GM18951 (cell line): Measurements from ENCODE around the gene DSP.

Experiments
- POLR2A ChIP-seq: IDR thresholded peaks from 4 replicates; pipeline ENCODE4 v1.6.1; 2011; ENCODE audit warnings: mild to moderate bottlenecking; ENCODE audit not compliant: insufficient read length, insufficient read depth; ENCODE audit errors: extremely low read depth
- in situ Hi-C: fragments of 300-500 bp; cut with MboI; formaldehyde crosslinking; loops from one replicate; pipeline ENCODE4 v1.12.0; 2022; ENCODE audit warnings: low sequenced_read_pairs, mixed read lengths, inconsistent platforms; ENCODE audit not compliant: unreplicated experiment

Gene DSP

GRCh38 chr6:7580537-7580926, 39.1 kb downstream of the DSP start:
- in situ Hi-C loops = no loop called here
- TF ChIP-seq POLR2A = no peak

DNA sequence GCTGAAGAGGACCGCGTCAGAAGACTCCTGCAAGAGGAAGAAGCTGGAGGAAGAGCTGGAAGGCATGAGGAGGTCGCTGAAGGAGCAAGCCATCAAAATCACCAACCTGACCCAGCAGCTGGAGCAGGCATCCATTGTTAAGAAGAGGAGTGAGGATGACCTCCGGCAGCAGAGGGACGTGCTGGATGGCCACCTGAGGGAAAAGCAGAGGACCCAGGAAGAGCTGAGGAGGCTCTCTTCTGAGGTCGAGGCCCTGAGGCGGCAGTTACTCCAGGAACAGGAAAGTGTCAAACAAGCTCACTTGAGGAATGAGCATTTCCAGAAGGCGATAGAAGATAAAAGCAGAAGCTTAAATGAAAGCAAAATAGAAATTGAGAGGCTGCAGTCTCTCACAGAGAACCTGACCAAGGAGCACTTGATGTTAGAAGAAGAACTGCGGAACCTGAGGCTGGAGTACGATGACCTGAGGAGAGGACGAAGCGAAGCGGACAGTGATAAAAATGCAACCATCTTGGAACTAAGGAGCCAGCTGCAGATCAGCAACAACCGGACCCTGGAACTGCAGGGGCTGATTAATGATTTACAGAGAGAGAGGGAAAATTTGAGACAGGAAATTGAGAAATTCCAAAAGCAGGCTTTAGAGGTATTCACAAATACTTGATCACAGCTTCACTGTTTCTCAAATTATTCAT, 39.6 kb downstream of the DSP start:
- in situ Hi-C loops = no loop called here

DNA sequence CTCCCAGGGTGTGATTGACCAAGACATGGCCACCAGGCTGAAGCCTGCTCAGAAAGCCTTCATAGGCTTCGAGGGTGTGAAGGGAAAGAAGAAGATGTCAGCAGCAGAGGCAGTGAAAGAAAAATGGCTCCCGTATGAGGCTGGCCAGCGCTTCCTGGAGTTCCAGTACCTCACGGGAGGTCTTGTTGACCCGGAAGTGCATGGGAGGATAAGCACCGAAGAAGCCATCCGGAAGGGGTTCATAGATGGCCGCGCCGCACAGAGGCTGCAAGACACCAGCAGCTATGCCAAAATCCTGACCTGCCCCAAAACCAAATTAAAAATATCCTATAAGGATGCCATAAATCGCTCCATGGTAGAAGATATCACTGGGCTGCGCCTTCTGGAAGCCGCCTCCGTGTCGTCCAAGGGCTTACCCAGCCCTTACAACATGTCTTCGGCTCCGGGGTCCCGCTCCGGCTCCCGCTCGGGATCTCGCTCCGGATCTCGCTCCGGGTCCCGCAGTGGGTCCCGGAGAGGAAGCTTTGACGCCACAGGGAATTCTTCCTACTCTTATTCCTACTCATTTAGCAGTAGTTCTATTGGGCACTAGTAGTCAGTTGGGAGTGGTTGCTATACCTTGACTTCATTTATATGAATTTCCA, 43.9 kb downstream of the DSP start:
- in situ Hi-C loops = no loop called here

More for the DNA sequence above, 39.6 kb downstream of the DSP start:
- TF ChIP-seq POLR2A = no peak

GRCh38 chr6:7587631-7588100, 46.2 kb downstream of the DSP start:
- in situ Hi-C loops = no loop called here
- TF ChIP-seq POLR2A = no peak

More for the DNA sequence above, 43.9 kb downstream of the DSP start:
- TF ChIP-seq POLR2A = no peak

DNA sequence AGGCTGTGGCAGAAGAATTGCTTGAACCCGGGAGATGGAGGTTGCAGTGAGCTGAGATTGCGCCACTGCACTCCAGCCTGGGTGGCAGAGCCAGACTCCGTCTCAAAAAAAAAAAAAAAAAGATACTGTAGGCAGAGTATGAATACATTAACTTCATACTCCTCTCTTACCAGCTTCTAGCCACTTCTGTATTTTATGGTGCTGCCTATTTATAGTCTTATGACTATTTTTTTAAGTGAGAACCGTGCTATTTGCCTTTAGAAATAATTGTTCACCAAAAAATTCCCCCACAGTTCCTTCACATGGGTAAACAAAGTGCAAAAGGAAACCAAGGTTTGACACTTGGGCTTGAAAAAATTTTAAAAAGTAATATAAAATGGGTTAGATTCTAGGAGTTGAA, 47.0 kb downstream of the DSP start:
- in situ Hi-C loops = no loop called here
- no peak for TF ChIP-seq POLR2A

- no peak for TF ChIP-seq POLR2A
- in situ Hi-C loops = no loop called here
Observed at GRCh38 chr6:7589221-7589620, 47.8 kb downstream of the DSP start.

GRCh38 chr6:7589949-7590917, 48.8 kb downstream of the DSP start, which contains the start of gene SNRNP48:
Gene SNRNP48, plus strand, starts transcription at chr6:7590198. Its CDS starts 60 bp downstream, at chr6:7590258.
- peak; percentile 96 for TF ChIP-seq POLR2A
- in situ Hi-C loops = no loop called here

DNA sequence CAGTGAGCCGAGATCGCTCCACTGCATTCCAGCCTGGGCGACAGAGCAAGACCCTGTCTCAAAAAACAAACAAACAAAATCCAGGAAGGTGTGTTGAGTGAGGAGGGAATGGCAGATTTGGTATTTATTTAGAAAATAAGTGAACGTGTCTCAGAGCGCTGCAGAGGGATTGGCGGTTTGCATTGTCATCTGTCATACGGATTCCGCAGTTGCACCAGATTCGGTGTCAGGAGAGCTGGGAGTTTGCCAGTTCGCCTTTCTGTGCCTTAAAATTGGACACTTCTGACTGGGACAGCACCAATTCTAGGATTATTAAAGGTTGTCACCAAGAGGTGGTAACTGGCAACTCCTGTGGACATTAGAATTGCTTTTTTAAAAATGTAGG, 49.4 kb downstream of the DSP start:
- in situ Hi-C loops = no loop called here
- TF ChIP-seq POLR2A = no peak

GRCh38 chr6:7591770-7592169, 50.3 kb downstream of the DSP start:
- in situ Hi-C loops = no loop called here
- TF ChIP-seq POLR2A = no peak

DNA sequence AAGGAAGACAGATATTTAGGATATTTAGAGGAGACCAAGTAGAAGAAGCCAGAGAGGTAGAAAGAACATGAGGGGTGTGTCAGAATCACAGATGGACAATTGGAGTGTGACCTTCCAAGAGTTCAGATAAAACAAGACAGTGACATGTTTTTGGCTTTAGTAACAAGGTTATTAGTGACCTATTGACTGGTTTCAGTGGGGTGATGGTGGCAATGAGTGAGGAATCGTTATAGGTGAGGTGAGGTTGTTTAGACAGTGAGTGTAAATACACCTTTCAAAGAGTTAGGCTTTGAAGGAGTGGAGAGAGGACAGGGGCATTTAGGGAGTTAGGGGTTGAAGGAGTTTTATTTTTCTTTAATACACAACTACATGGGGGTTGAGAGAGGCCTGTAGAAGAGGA, 51.8 kb downstream of the DSP start:
- TF ChIP-seq POLR2A = no peak
- in situ Hi-C loops = no loop called here

DNA sequence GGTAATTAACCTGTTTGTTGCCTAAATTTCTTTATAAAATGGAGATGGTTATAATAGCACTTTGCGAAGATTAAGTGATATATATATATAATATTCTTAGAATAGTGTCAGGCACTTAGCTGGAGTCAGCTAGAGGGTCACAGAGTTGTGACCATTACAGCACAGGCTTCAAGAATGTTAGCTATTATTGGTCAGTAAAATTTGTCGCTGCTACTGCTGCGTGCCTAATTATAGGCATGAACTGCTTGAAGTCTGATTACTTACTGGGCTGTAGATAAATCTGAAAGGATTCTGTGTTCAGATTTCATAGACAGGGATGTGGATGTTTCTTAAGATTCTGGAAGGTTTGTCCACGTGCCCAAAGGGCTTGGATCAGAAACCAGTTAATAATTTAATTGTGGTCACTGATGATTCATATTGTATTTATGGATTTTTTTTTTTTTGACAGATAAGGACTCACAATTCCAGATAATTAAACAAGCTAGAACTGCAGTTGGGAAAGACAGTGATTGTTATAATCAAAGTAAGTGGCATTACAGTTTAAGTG, 53.2 kb downstream of the DSP start:
- in situ Hi-C loops = no loop called here
- TF ChIP-seq POLR2A = no peak

DNA sequence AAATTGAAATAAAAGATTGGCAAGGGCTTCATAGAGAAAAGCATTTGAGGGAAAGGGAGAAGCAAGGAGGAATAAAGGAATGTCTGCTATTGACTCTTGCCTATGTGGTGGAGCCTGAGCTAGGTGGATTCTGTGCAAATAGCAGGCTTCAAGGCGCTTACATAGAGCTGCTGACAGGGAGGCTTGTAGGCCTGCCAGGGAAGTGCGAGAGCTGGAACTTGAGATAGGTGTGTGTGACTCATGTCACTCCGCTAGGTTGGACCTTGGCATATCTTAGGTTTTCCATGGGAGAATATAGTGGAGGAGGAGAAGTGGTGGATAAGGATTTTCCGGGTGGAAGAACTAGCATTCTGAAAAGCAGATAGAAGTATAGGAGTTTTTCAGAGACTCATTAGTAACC, 62.5 kb downstream of the DSP start:
- in situ Hi-C loops = loop anchor here (10.0 kb wide), 1 partner anchor 319 kb away; no protein-coding TSS in a partner anchor
- TF ChIP-seq POLR2A = no peak

GRCh38 chr6:7604506-7604905, 63.0 kb downstream of the DSP start:
- in situ Hi-C loops = loop anchor here (10.0 kb wide), 1 partner anchor 320 kb away; no protein-coding TSS in a partner anchor

More at GRCh38 chr6:7604506-7604905, 63.0 kb downstream of the DSP start:
- no peak for TF ChIP-seq POLR2A
